Smooth muscle cell (in vitro differentiated cells): ENCODE measurements around the gene UBN2. TPM values are rescaled to one million over a fixed set of nuclear protein-coding genes. Genes with fewer than 3 reads are reported as not detected.
A peak's percentile ranks its signal among the peaks of the same experiment; 100 is the strongest.

Experiments
- DNase-seq: peaks from one replicate; lab custom pipeline; 2025; ENCODE audit not compliant: unreplicated experiment; lab: John Stamatoyannopoulos, UW
- H2AFZ ChIP-seq: fragments of 200-600 bp; sonication (generic); 2 replicates; pipeline ENCODE4 v1.6.0; 2016; ENCODE audit warnings: antibody characterized with exemption, low read depth, mild to moderate bottlenecking
- H3F3A ChIP-seq: fragments of 200-600 bp; sonication (generic); 2 replicates; pipeline ENCODE4 v1.6.0; 2017; ENCODE audit warnings: antibody characterized with exemption, low read depth
- H3K27ac ChIP-seq: fragments of 200-600 bp; sonication (generic); 2 replicates; pipeline ENCODE4 v1.5.1; 2016; ENCODE audit warnings: low read depth, mild to moderate bottlenecking
- H3K27me3 ChIP-seq: fragments of 200-600 bp; sonication (generic); 2 replicates; pipeline ENCODE4 v1.6.1; 2016; ENCODE audit warnings: low read depth, mild to moderate bottlenecking
- H3K36me3 ChIP-seq: fragments of 200-600 bp; sonication (generic); 2 replicates; pipeline ENCODE4 v1.5.1; 2016; ENCODE audit warnings: low read depth
- H3K4me1 ChIP-seq: fragments of 200-600 bp; sonication (generic); 2 replicates; pipeline ENCODE4 v1.5.1; 2016; ENCODE audit warnings: low read depth
- H3K4me2 ChIP-seq: fragments of 200-600 bp; sonication (generic); 2 replicates; pipeline ENCODE4 v1.6.0; 2016; ENCODE audit warnings: mild to moderate bottlenecking
- H3K4me3 ChIP-seq: fragments of 200-600 bp; sonication (generic); 2 replicates; pipeline ENCODE4 v1.5.1; 2016; ENCODE audit warnings: mild to moderate bottlenecking
- H3K79me2 ChIP-seq: fragments of 200-600 bp; sonication (generic); 2 replicates; pipeline ENCODE4 v1.6.0; 2016; ENCODE audit warnings: low read depth, mild to moderate bottlenecking
- H3K9ac ChIP-seq: fragments of 200-600 bp; sonication (generic); 2 replicates; pipeline ENCODE4 v1.6.0; 2016; ENCODE audit warnings: low read depth
- H3K9me3 ChIP-seq: fragments of 200-600 bp; sonication (generic); replicated peaks from 2 replicates; pipeline ENCODE4 v1.5.1; 2016; ENCODE audit warnings: low read depth
- H4K20me1 ChIP-seq: fragments of 200-600 bp; sonication (generic); 2 replicates; pipeline ENCODE4 v1.6.0; 2016; ENCODE audit warnings: low read depth
- CTCF ChIP-seq: fragments of 200-600 bp; sonication (generic); IDR thresholded peaks from 2 replicates; pipeline ENCODE4 v1.5.1; 2017; ENCODE audit warnings: borderline replicate concordance, mild to moderate bottlenecking, antibody characterized with exemption; ENCODE audit not compliant: insufficient read depth, poor library complexity, severe bottlenecking
- WGBS: methylation state at CpG from one replicate; pipeline ENCODE4 v1.1.7; 2016; ENCODE audit warnings: low lambda C conversion rate; 5-methylcytosine and 5-hydroxymethylcytosine counted together
- polyA plus RNA-seq: library from polyadenylated mRNA; unstranded; fragments of >200 nt; fragmentation: Nextera tagmentation; extraction: Ambion mirVana; gene quantifications from 2 replicates; pipeline ENCODE4 v1.2.1, GENCODE V29; 2016
- total RNA-seq: library from RNA; depleted of rRNA; stranded (reverse); fragments of >200 nt; gene quantifications from 2 replicates; pipeline ENCODE4 v1.2.3, GENCODE V29; 2014

UBN2 gene
- total and polyA plus RNA-seq, 2 experiments from 2014 or later: 2.5 to 13.4 TPM

- TF ChIP-seq CTCF: peak; percentile 59
- Histone ChIP-seq H3K79me2 (peaks cover 13% of the 10 kb centered on the region), H3K4me1 (no peaks in the 10 kb centered on the region), H3K4me3 (peak overlapping the region; percentile 70), H2AFZ (peak overlapping the region; percentile 90), H3K4me2 (peak overlapping the region; percentile 86), H3K9me3 (no peaks in the 10 kb centered on the region), H4K20me1 (no peaks in the 10 kb centered on the region), H3K27ac (peak overlapping the region; percentile 95), H3K9ac (peak overlapping the region; percentile 94), H3F3A (peaks cover 12% of the 10 kb centered on the region), H3K36me3 (no peaks in the 10 kb centered on the region), H3K27me3 (no peaks in the 10 kb centered on the region)
- DNase-seq: peak; percentile 89
- WGBS: 5% methylated on average over 66 of the region's 66 CpGs
Observed at GRCh38 chr7:139340037-139340807, 109.2 kb downstream of the UBN2 start.

DNA sequence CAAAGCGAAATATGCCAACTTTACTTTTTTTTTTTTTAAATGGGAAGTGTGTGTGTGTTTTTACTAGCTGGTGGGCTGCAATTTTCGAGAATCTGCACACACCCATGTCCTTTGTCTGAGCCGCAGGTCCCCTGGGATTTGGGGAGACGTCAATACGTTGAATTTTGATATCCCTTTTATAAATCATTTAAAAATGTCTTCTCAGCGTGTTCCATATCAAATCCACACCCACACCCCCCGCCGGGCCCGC lies 109.7 kb downstream of the UBN2 start:
- no peaks in the 10 kb centered on the region for H3K9me3 ChIP-seq
- peak overlapping the region; percentile 95 for H3K27ac ChIP-seq
- H3K79me2 ChIP-seq: peaks cover 13% of the 10 kb centered on the region
- H3K27me3 ChIP-seq: no peaks in the 10 kb centered on the region
- no peak for DNase-seq
- H3F3A ChIP-seq: peaks cover 12% of the 10 kb centered on the region
- peak overlapping the region; percentile 88 for H2AFZ ChIP-seq
- WGBS: 0% methylated on average over 9 of the region's 9 CpGs
- peak overlapping the region; percentile 86 for H3K4me2 ChIP-seq
- H3K36me3 ChIP-seq: no peaks in the 10 kb centered on the region
- no peak for TF ChIP-seq CTCF
- H4K20me1 ChIP-seq: no peaks in the 10 kb centered on the region
- peak overlapping the region; percentile 94 for H3K9ac ChIP-seq
- no peaks in the 10 kb centered on the region for H3K4me1 ChIP-seq
- peak overlapping the region; percentile 70 for H3K4me3 ChIP-seq

DNA sequence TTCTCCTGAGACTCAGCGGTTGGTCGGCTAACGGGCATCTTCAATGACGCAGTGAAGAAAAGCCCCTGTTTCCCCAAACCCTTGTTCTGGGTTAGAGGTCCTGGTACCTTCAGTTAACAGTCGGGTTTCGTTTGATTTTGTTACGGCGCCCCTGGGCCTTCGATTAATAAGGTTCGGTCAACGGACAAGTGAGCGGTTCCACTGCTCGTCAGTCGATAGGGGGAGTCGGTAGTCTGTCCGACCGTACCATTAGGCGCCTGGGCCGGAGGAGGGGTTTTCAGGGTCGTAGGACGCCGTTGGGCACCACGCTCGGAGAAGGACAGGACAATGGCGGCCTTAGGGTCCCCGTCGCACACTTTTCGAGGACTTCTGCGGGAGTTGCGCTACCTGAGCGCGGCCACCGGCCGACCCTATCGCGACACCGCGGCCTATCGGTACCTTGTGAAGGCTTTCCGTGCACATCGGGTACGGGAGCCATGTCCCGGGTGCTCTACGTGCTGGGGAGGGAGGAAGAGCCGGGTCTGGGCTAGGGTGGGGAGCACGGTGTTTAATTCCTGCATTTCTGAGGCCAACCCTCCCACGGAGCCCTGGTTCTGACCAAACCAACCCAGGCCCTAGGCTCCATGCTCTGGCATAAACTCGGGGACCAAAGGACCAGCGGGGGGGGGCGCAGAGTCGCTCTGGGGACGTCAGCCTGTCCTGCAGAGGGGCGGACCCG lies 110.2 kb downstream of the UBN2 start, which contains the start of gene FMC1:
Gene FMC1, plus strand, starts transcription at position 280 of the 718 bp plus-strand sequence. Its CDS starts 48 bp downstream, at position 328.
- Histone ChIP-seq H3K9me3 (no peaks in the 10 kb centered on the region), H3K9ac (peak within 1 kb of the TSS; percentile 94), H2AFZ (peak within 1 kb of the TSS; percentile 90), H3K4me3 (peak within 1 kb of the TSS; percentile 70), H4K20me1 (no peaks in the 10 kb centered on the region), H3K4me2 (peak within 1 kb of the TSS; percentile 86), H3K27me3 (no peaks in the 10 kb centered on the region), H3K4me1 (no peaks in the 10 kb centered on the region), H3K27ac (peak within 1 kb of the TSS; percentile 95), H3F3A (peaks cover 12% of the 10 kb centered on the region), H3K79me2 (peaks cover 13% of the 10 kb centered on the region), H3K36me3 (no peaks in the 10 kb centered on the region)
- TF ChIP-seq CTCF: peak; percentile 29
- peak; percentile 93 for DNase-seq
- WGBS: under 1% methylated on average over 54 of the region's 54 CpGs
